Sigmoid colon (tissue), 7 donors: ENCODE results near the gene RAD17. TPM values are rescaled to one million over a fixed set of nuclear protein-coding genes. Genes with fewer than 3 reads are reported as not detected.
A peak's percentile ranks its signal among the peaks of the same experiment; 100 is the strongest.
"Not testable (repeated sequence)": the region's sequence is repeated elsewhere in the genome, so short reads cannot be mapped to it uniquely, and the experiment has no call there.

Experiments
- DNase-seq: peaks from one replicate; pipeline ENCODE4 v3.0.0-alpha.2; 2019
- H3K27ac ChIP-seq, 4 donors: fragments of 200-600 bp; sonication (generic); one replicate each; pipeline ENCODE4 v1.5.1; 2016 to 2019; ENCODE audit warnings: mild to moderate bottlenecking in 1 of 4
- H3K27me3 ChIP-seq, 3 donors: fragments of 200-600 bp; sonication (generic); one replicate each; pipeline ENCODE4 v1.5.1; 2019; ENCODE audit warnings: mild to moderate bottlenecking in 1 of 3
- H3K36me3 ChIP-seq, 4 donors: fragments of 200-600 bp; sonication (generic); one replicate each; pipeline ENCODE4 v1.5.1; 2016 to 2019
- H3K4me1 ChIP-seq, 4 donors: fragments of 200-600 bp; sonication (generic); one replicate each; pipeline ENCODE4 v1.5.1; 2017 to 2019
- H3K4me3 ChIP-seq, 4 donors: fragments of 200-600 bp; sonication (generic); one replicate each; pipeline ENCODE4 v1.5.1; 2017 to 2019; ENCODE audit warnings: mild to moderate bottlenecking in 2 of 4, moderate library complexity in 1 of 4
- H3K9me3 ChIP-seq, 4 donors: fragments of 200-600 bp in 3 of 4; sonication (generic) in 3 of 4; one replicate each; pipeline versions ENCODE4 v1.5.1 to v1.6.1; 2013 to 2019
- EP300 ChIP-seq, 4 donors: sonication (generic); formaldehyde crosslinking; IDR thresholded peaks; one replicate each; pipeline ENCODE4 v1.6.1; 2017; ENCODE audit warnings: antibody characterized with exemption in 4 of 4
- POLR2A ChIP-seq, 2 donors: fragments of 450-650 bp; IDR thresholded peaks; one replicate each; pipeline ENCODE4 v1.6.1; 2016; ENCODE audit warnings: antibody characterized with exemption in 2 of 2, mild to moderate bottlenecking in 2 of 2, moderate library complexity in 2 of 2
- POLR2AphosphoS5 ChIP-seq, 4 donors: sonication (generic); formaldehyde crosslinking; IDR thresholded peaks; one replicate each; pipeline ENCODE4 v1.6.1; 2017; ENCODE audit warnings: antibody characterized with exemption in 4 of 4
- WGBS, 2 donors: extraction: QIAGEN DNeasy Blood & Tissue Kit; methylation state at CpG; one replicate each; pipeline ENCODE4 v1.1.7; 2013; 5-methylcytosine and 5-hydroxymethylcytosine counted together
- intact Hi-C: fragments of 100-400 bp; cut with DNase I; formaldehyde crosslinking; loops from one replicate; pipeline ENCODE4 v1.15.1; 2023
- polyA plus RNA-seq, 3 donors: library from polyadenylated mRNA; stranded (reverse); fragments of 200-250 nt; gene quantifications; one replicate each; pipeline ENCODE4 v1.2.3, GENCODE V29; 2013
- total RNA-seq, 4 donors: library from RNA; depleted of rRNA; stranded (reverse); fragments of >200 nt; gene quantifications; one replicate each; pipeline ENCODE4 v1.1.0, GENCODE V29; 2016
- TF ChIP-seq, protein P1 (sequence below), 4 experiments: fragments of 450-650 bp in 3 of 4; fragments of 200-600 bp in 1 of 4; IDR thresholded peaks; one replicate each; pipeline ENCODE4 v1.5.1; 2016 to 2019; ENCODE audit warnings: antibody characterized with exemption in 4 of 4, mild to moderate bottlenecking in 3 of 4, moderate library complexity in 2 of 4
- donor health status: healthy with polysubstance abuse.
- donor health status: Bipolar disorder and iron deficiency.
- donor health status: healthy.

The RAD17 gene, protein sequence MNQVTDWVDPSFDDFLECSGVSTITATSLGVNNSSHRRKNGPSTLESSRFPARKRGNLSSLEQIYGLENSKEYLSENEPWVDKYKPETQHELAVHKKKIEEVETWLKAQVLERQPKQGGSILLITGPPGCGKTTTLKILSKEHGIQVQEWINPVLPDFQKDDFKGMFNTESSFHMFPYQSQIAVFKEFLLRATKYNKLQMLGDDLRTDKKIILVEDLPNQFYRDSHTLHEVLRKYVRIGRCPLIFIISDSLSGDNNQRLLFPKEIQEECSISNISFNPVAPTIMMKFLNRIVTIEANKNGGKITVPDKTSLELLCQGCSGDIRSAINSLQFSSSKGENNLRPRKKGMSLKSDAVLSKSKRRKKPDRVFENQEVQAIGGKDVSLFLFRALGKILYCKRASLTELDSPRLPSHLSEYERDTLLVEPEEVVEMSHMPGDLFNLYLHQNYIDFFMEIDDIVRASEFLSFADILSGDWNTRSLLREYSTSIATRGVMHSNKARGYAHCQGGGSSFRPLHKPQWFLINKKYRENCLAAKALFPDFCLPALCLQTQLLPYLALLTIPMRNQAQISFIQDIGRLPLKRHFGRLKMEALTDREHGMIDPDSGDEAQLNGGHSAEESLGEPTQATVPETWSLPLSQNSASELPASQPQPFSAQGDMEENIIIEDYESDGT
- total RNA-seq, result 10 to 100 TPM; 18.3 to 25.3 (median 19.5) TPM
- 10 to 100 TPM; 13.1 to 16.9 (median 13.2) TPM for polyA plus RNA-seq

DNA sequence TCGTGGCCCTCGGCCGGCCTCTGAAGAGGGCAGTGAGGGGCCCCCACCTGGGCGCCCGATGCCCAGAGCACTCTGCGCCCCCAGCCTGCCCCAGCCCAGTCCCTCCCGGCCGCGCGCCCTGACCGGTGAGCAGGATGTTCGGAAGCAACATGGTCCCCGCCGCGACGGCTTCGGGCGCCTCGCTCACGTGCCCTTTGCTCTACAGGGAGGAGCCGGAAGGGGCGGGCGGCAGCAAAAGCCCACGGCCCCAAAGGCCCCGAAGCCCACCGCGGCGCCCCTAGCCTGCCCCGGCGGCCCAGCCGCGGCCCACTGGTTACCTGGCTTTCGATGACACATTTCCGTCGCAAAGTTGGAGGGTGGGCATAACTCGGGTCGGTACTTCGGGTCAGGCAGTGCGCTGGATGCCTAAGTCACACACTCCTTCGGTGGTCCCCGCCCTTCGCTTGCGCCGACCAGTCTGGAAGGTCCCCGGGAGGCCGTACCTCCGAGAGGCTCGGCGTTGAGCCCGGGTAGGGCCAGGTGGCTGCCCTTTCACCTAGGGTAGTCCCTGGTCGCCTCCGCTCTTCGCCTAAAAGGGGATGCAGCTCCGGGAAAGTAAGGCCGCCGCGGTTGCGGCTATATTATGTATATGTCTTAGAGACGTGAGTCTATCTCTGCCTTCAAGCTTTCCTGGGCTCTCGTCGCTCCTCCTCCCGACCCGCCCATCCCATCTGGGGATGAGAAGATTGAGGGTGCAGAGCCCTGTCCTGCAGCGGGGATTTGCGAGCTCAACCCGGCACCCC is at the start of gene RAD17, which contains the start of the genes AK6 and TAF9:
Gene RAD17, plus strand, starts transcription at position 479 of the 782 bp plus-strand sequence. CDS start 2,391 bp downstream, outside the sequence.
Gene AK6, minus strand, starts transcription at position 181 of the 782 bp plus-strand sequence. Its CDS starts 30 bp downstream, at position 151.
Gene TAF9, minus strand, starts transcription at position 181 of the 782 bp plus-strand sequence. CDS start 3,783 bp downstream, outside the sequence.
- H3K27ac ChIP-seq, result peak within 1 kb of the TSS; percentile 93 to 96 (median 94)
- no peaks in the 10 kb centered on the region for H3K27me3 ChIP-seq
- WGBS, 2 donors, result 0% methylated on average over 66 of the region's 66 CpGs
- H3K36me3 ChIP-seq, result peaks cover 0 to 29% (median 12%) of the 10 kb centered on the region in 4 donors
- intact Hi-C loops, result loop anchor here (2.0 to 10.0 kb wide), 3 partner anchors 37 to 325 kb away; partner anchors contain the start of genes CCDC125 and SLC30A5
- no peaks in the 10 kb centered on the region for H3K9me3 ChIP-seq
- DNase-seq, result peak; percentile 94
- no peak for TF ChIP-seq EP300 (IDR thresholded peaks at IDR 0.05)
- peak; percentile 79 to 93 (median 82) for TF ChIP-seq POLR2AphosphoS5 (IDR thresholded peaks at IDR 0.05)
- TF ChIP-seq POLR2A (IDR thresholded peaks at IDR 0.05), result peak; percentile 41 to 66
- peak within 1 kb of the TSS; percentile 67 to 87 (median 78) for H3K4me3 ChIP-seq
- peaks cover 0 to 35% (median 22%) of the 10 kb centered on the region in 4 donors for H3K4me1 ChIP-seq

GRCh38 chr5:69326365-69326764 is 43.3 kb upstream of the RAD17 start:
- H3K27me3 ChIP-seq, result no peaks in the 10 kb centered on the region
- 28 to 58% methylated on average over 1 of the region's 1 CpG for WGBS, 2 donors
- intact Hi-C loops, result no loop called here
- no peaks in the 10 kb centered on the region for H3K4me1 ChIP-seq
- no peak overlapping the region for H3K4me3 ChIP-seq
- DNase-seq, result no peak
- no peaks in the 10 kb centered on the region for H3K36me3 ChIP-seq
- TF ChIP-seq EP300 (IDR thresholded peaks at IDR 0.05) (no peak), POLR2AphosphoS5 (IDR thresholded peaks at IDR 0.05) (no peak), POLR2A (IDR thresholded peaks at IDR 0.05) (no peak)
- TF ChIP-seq, protein P1, sequence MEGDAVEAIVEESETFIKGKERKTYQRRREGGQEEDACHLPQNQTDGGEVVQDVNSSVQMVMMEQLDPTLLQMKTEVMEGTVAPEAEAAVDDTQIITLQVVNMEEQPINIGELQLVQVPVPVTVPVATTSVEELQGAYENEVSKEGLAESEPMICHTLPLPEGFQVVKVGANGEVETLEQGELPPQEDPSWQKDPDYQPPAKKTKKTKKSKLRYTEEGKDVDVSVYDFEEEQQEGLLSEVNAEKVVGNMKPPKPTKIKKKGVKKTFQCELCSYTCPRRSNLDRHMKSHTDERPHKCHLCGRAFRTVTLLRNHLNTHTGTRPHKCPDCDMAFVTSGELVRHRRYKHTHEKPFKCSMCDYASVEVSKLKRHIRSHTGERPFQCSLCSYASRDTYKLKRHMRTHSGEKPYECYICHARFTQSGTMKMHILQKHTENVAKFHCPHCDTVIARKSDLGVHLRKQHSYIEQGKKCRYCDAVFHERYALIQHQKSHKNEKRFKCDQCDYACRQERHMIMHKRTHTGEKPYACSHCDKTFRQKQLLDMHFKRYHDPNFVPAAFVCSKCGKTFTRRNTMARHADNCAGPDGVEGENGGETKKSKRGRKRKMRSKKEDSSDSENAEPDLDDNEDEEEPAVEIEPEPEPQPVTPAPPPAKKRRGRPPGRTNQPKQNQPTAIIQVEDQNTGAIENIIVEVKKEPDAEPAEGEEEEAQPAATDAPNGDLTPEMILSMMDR (IDR thresholded peaks at IDR 0.05), result no peak
- no peak overlapping the region for H3K27ac ChIP-seq
- H3K9me3 ChIP-seq, result no peaks in the 10 kb centered on the region

DNA sequence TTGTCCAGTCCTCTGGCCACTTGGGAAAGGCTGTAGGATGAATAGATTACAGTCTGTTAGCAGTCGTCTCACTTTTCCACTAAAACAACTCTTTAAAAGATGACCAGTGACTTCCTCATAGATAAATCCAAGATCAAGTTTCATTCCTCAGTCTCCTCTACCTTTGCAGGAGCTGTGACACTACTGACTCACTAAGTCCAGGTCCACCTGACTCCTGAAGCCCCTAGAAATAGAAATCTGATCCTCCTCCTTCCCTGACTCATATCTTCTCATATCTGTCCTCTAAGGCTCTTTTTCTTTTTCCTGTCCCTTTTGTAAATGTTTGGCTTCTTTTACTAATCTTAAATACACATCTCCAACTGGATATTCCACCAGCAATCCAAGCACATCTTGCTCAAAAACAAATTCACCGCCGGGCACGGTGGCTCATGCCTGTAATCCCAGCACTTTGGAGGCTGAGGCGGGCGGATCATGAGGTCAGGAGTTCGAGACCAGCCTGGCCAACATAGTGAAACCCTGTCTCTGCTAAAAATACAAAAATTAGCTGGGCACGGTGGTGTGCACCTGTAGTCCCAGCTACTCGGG is 39.6 kb upstream of the RAD17 start:
- H3K4me1 ChIP-seq, result peaks cover 0 to 22% (median 9%) of the 10 kb centered on the region in 4 donors
- H3K27ac ChIP-seq, result no peak overlapping the region
- DNase-seq, result no peak
- TF ChIP-seq EP300 (IDR thresholded peaks at IDR 0.05) (no peak), POLR2AphosphoS5 (IDR thresholded peaks at IDR 0.05) (no peak), POLR2A (IDR thresholded peaks at IDR 0.05) (no peak)
- TF ChIP-seq, protein P1 (IDR thresholded peaks at IDR 0.05), result no peak
- no peaks in the 10 kb centered on the region for H3K27me3 ChIP-seq
- H3K9me3 ChIP-seq, result no peaks in the 10 kb centered on the region
- intact Hi-C loops, result loop anchor here (5.0 to 10.0 kb wide), 2 partner anchors 37 to 145 kb away; partner anchors contain the start of genes AK6, CENPH, RAD17 and TAF9
- 87 to 90% methylated on average over 9 of the region's 9 CpGs for WGBS, 2 donors
- H3K36me3 ChIP-seq, result no peaks in the 10 kb centered on the region
- H3K4me3 ChIP-seq, result no peak overlapping the region

- 19 to 47% methylated on average over 11 of the region's 11 CpGs for WGBS, 2 donors
- Histone ChIP-seq H3K27me3 (no peaks in the 10 kb centered on the region), H3K27ac (peak overlapping the region; percentile 67 to 79 (median 75)), H3K4me3 (peak overlapping the region; percentile 57 to 73 (median 70)), H3K4me1 (peaks cover 0 to 23% (median 10%) of the 10 kb centered on the region in 4 donors), H3K9me3 (no peaks in the 10 kb centered on the region), H3K36me3 (no peaks in the 10 kb centered on the region)
- intact Hi-C loops, result loop anchor here (5.0 to 10.0 kb wide), 2 partner anchors 36 to 147 kb away; partner anchors contain the start of genes AK6, CENPH, RAD17 and TAF9
- no peak for TF ChIP-seq POLR2AphosphoS5 (IDR thresholded peaks at IDR 0.05)
- no peak for TF ChIP-seq POLR2A (IDR thresholded peaks at IDR 0.05)
- TF ChIP-seq, protein P1 (IDR thresholded peaks at IDR 0.05), result no peak
- TF ChIP-seq EP300 (IDR thresholded peaks at IDR 0.05), result no peak
- no peak for DNase-seq
Observed at GRCh38 chr5:69331528-69332445, 37.8 kb upstream of the RAD17 start.

DNA sequence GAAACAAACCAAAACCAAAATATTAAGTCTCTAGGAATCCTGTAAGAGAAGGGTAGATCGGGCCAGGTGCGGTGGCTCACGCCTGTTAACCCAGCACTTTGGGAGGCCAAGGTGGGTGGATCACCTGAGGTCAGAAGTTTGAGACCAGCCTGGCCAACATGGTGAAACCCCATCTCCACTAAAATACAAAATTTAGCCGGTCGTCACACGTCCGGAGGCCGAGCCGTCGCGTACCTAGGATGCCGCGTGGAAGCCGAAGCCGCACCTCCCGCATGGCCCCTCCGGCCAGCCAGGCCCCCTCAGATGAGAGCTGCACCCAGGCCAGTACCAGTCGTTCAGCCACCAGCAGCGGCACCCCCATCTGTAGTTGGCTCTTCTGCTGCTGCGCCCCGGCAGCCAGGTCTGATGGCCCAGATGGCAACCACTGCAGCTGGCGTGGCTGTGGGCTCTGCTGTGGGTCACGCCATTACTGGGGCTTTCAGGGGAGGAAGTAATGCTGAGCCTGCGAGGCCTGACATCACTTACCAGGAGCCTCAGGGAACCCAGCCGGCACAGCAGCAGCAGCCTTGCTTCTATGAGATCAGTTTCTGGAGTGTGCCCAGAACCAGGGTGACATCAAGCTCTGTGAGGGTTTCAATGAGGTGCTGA is 35.8 kb upstream of the RAD17 start:
- intact Hi-C loops, result loop anchor here (1.0 to 10.0 kb wide), 4 partner anchors 34 to 291 kb away; partner anchors contain the start of genes AK6, CENPH, RAD17 and SLC30A5
- not testable (repeated sequence) for H3K27ac ChIP-seq, H3K9me3 ChIP-seq, H3K27me3 ChIP-seq, DNase-seq, H3K36me3 ChIP-seq, H3K4me3 ChIP-seq
- 97% methylated on average over 25 of the region's 25 CpGs for WGBS, 2 donors
- H3K4me1 ChIP-seq, result peaks cover 0 to 23% (median 10%) of the 10 kb centered on the region in 4 donors
